Choroid plexus epithelial cell (primary cell): ENCODE measurements around the gene ZFY.

ENCODE experiments used
- DNase-seq: peaks from one replicate; pipeline ENCODE4 v3.0.0-alpha.2; 2010; ENCODE audit warnings: low read depth
- H3K4me3 ChIP-seq: 2 replicates; pipeline ENCODE4 v1.5.1; 2011; ENCODE audit warnings: low read depth, mild to moderate bottlenecking, control low read depth, low read length, moderate library complexity
- CTCF ChIP-seq: conservative IDR thresholded peaks from 2 replicates; pipeline ENCODE4 v1.5.1; 2011; ENCODE audit warnings: low read depth, mild to moderate bottlenecking, control low read depth, inconsistent platforms, low read length, moderate library complexity

ZFY gene

GRCh38 chrY:2913066-2913815 lies 21.9 kb upstream of the ZFY start:
- DNase-seq = peak; percentile 69
- TF ChIP-seq CTCF = peak; percentile 60
- no peak overlapping the region for H3K4me3 ChIP-seq

- DNase-seq = peak; percentile 21
- TF ChIP-seq CTCF = peak; percentile 16
- H3K4me3 ChIP-seq = peak overlapping the region; percentile 75
Measured at GRCh38 chrY:2934078-2934477, 1.1 kb upstream of the ZFY start.

GRCh38 chrY:2935716-2936435 lies 695 bp downstream of the ZFY start:
- H3K4me3 ChIP-seq = peak overlapping the region; percentile 75
- TF ChIP-seq CTCF = peak; percentile 70
- DNase-seq = peak; percentile 91

- DNase-seq = no peak
- H3K4me3 ChIP-seq = peak overlapping the region; percentile 75
- no peak for TF ChIP-seq CTCF
Measured at GRCh38 chrY:2936436-2936750, 1.2 kb downstream of the ZFY start.

GRCh38 chrY:2937149-2937548 lies 2.0 kb downstream of the ZFY start:
- peak overlapping the region; percentile 75 for H3K4me3 ChIP-seq
- no peak for TF ChIP-seq CTCF
- no peak for DNase-seq

GRCh38 chrY:2949590-2950252 lies 14.5 kb downstream of the ZFY start:
- TF ChIP-seq CTCF = no peak
- no peak for DNase-seq
- no peak overlapping the region for H3K4me3 ChIP-seq

GRCh38 chrY:2950655-2951054 lies 15.5 kb downstream of the ZFY start:
- DNase-seq = no peak
- no peak overlapping the region for H3K4me3 ChIP-seq
- no peak for TF ChIP-seq CTCF
